HepG2 (cell line): ENCODE data around the gene VAT1L. TPM values are rescaled to one million over a fixed set of nuclear protein-coding genes. Genes with fewer than 3 reads are reported as not detected.

ENCODE experiments used
- ATAC-seq: fragments of 200-7000 bp; cut with Tn5 transposase; 3 replicates; pipeline ENCODE4 v1.9.1; 2020; ENCODE audit warnings: mild to moderate bottlenecking, moderate library complexity
- BruUV-seq: library from RNA; stranded (reverse); fragments of 400-500 nt; replicated peaks from 2 replicates; lab custom pipeline; 2021; lab: Mats Ljungman, UMichigan
- CTCF ChIA-PET: fragments of 300-600 bp; formaldehyde crosslinking; extraction: SDS; loops from one replicate; lab custom pipeline; 2021; ENCODE audit warnings: low total read pairs, inconsistent platforms, low intra/inter-chr PET ratio; lab: Yijun Ruan, JAX
- POLR2A ChIA-PET: fragments of 350-600 bp; sonication (Branson Sonifier 250); formaldehyde crosslinking; loops from one replicate; lab custom pipeline; 2020; ENCODE audit warnings: antibody characterized with exemption, inconsistent platforms; lab: Yijun Ruan, JAX
- DNase-seq: peaks from one replicate; pipeline ENCODE4 v3.0.0-alpha.2; 2015; ENCODE audit warnings: low spot score
- FAIRE-seq: peaks from 3 replicates; lab custom pipeline; 2011; peaks lifted over from hg19 to GRCh38; lab: Jason Lieb, UNC
- H2AFZ ChIP-seq: one replicate; pipeline ENCODE4 v1.6.1; 2011; ENCODE audit warnings: low read length, inconsistent platforms
- H3K27ac ChIP-seq: fragments of 300-600 bp; 3 replicates; pipeline ENCODE4 v1.8.0; 2011; ENCODE audit warnings: mixed run types, mild to moderate bottlenecking, mixed read lengths, low read length, inconsistent platforms; ENCODE audit not compliant: insufficient read depth; ENCODE audit errors: extremely low read length
- H3K27me3 ChIP-seq, 2 experiments: fragments of 200-600 bp in 1 of 2; 2 replicates in 1 of 2; 3 replicates in 1 of 2; pipeline versions ENCODE4 v1.6.0 to v1.8.0; 2011; ENCODE audit warnings: low read length in 2 of 2, mild to moderate bottlenecking in 2 of 2, moderate library complexity in 2 of 2, inconsistent platforms in 1 of 2; ENCODE audit not compliant: insufficient read depth in 2 of 2, control insufficient read depth in 1 of 2
- H3K36me3 ChIP-seq, 2 experiments: fragments of 200-600 bp in 1 of 2; replicated peaks in 1 of 2; 2 replicates in 1 of 2; 3 replicates in 1 of 2; pipeline versions ENCODE4 v1.5.1 to v1.8.0; 2011; ENCODE audit warnings: low read length in 2 of 2, inconsistent platforms in 1 of 2; ENCODE audit not compliant: insufficient read depth in 2 of 2, control insufficient read depth in 1 of 2
- H3K4me1 ChIP-seq: 2 replicates; pipeline ENCODE4 v1.5.1; 2012; ENCODE audit warnings: low read length, inconsistent platforms; ENCODE audit not compliant: insufficient read depth
- H3K4me2 ChIP-seq: 2 replicates; pipeline ENCODE4 v1.6.0; 2011; ENCODE audit warnings: low read depth, low read length, inconsistent platforms
- H3K4me3 ChIP-seq, 3 experiments: fragments of 200-600 bp in 1 of 3; sonication (generic), shearing (Covaris generic) in 1 of 3; replicated peaks in 1 of 3; 2 replicates each; pipeline ENCODE4 v1.5.1; 2011 to 2016; ENCODE audit warnings: low read length in 3 of 3, inconsistent platforms in 2 of 3, low read depth in 2 of 3, mild to moderate bottlenecking in 2 of 3, control low read depth in 1 of 3, mixed read lengths in 1 of 3; ENCODE audit not compliant: insufficient read depth in 1 of 3
- H3K79me2 ChIP-seq: one replicate; pipeline ENCODE4 v1.6.1; 2011; ENCODE audit warnings: low read length, inconsistent platforms; ENCODE audit not compliant: insufficient read depth
- H3K9ac ChIP-seq: 2 replicates; pipeline ENCODE4 v1.6.0; 2011; ENCODE audit warnings: mild to moderate bottlenecking, low read depth, low read length, inconsistent platforms; ENCODE audit not compliant: insufficient read depth
- H3K9me3 ChIP-seq: 2 replicates; pipeline ENCODE4 v1.5.1; 2012; ENCODE audit warnings: mild to moderate bottlenecking, low read length
- H4K20me1 ChIP-seq: 2 replicates; pipeline ENCODE4 v1.6.0; 2011; ENCODE audit warnings: inconsistent platforms, mild to moderate bottlenecking, low read length, moderate library complexity; ENCODE audit not compliant: insufficient read depth
- EP300 ChIP-seq, 3 experiments: sonication (generic) in 1 of 3; formaldehyde crosslinking in 1 of 3; IDR thresholded peaks; 2 replicates each; pipeline versions ENCODE4 v1.5.1 to v1.6.1; 2011 to 2020; ENCODE audit warnings: low read depth in 2 of 3, low read length in 2 of 3, borderline replicate concordance in 1 of 3, improper control_type of control experiment in 1 of 3, mild to moderate bottlenecking in 1 of 3, missing genetic modification reagents in 1 of 3, moderate library complexity in 1 of 3
- GABPA ChIP-seq, 2 experiments: IDR thresholded peaks; 2 replicates each; pipeline ENCODE4 v1.6.1; 2011 to 2016; ENCODE audit warnings: low read depth in 2 of 2, low read length in 1 of 2, missing biosample characterization in 1 of 2, missing genetic modification characterization in 1 of 2
- KAT2B ChIP-seq: fragments of 150-350 bp; IDR thresholded peaks from 2 replicates; pipeline ENCODE4 v1.6.1; 2014; ENCODE audit warnings: low read depth, low read length, borderline replicate concordance
- MTA1 ChIP-seq: sonication (generic); formaldehyde crosslinking; IDR thresholded peaks from 2 replicates; pipeline ENCODE4 v1.4.0; 2020; ENCODE audit warnings: missing genetic modification reagents, mild to moderate bottlenecking, borderline replicate concordance
- MTA3 ChIP-seq: sonication (generic); formaldehyde crosslinking; IDR thresholded peaks from 2 replicates; pipeline ENCODE4 v1.4.0; 2020; ENCODE audit warnings: missing genetic modification reagents
- NCOR1 ChIP-seq: fragments of 200-600 bp; sonication (generic); IDR thresholded peaks from 2 replicates; pipeline ENCODE4 v1.7.0; 2017; ENCODE audit warnings: antibody characterized with exemption, low read length, borderline replicate concordance
- PHF5A ChIP-seq: IDR thresholded peaks from one replicate; pipeline ENCODE4 v1.6.1; 2018; ENCODE audit warnings: low read depth, missing genetic modification reagents; ENCODE audit not compliant: unreplicated experiment
- RARA ChIP-seq: IDR thresholded peaks from 2 replicates; pipeline ENCODE4 v1.6.1; 2016; ENCODE audit warnings: missing genetic modification reagents, missing compliant biosample characterization
- TAF15 ChIP-seq: fragments of 200-400 bp; formaldehyde crosslinking; IDR thresholded peaks from one replicate; pipeline ENCODE4 v1.6.1; 2018; ENCODE audit warnings: mild to moderate bottlenecking, low read depth, low read length; ENCODE audit not compliant: poor library complexity, severe bottlenecking
- TBL1XR1 ChIP-seq: fragments of 150-350 bp; IDR thresholded peaks from 2 replicates; pipeline ENCODE4 v1.6.1; 2014; ENCODE audit warnings: borderline replicate concordance, low read length; ENCODE audit not compliant: partially characterized antibody
- YEATS4 ChIP-seq: sonication (generic); formaldehyde crosslinking; IDR thresholded peaks from 2 replicates; pipeline ENCODE4 v1.4.0; 2020; ENCODE audit warnings: missing genetic modification reagents, borderline replicate concordance
- ZC3H13 ChIP-seq: sonication (generic); formaldehyde crosslinking; IDR thresholded peaks from 2 replicates; pipeline ENCODE4 v1.8.1; 2023; ENCODE audit warnings: mild to moderate bottlenecking, missing genetic modification reagents, moderate library complexity
- ZMYM4 ChIP-seq: sonication (generic); formaldehyde crosslinking; IDR thresholded peaks from 2 replicates; pipeline ENCODE4 v1.8.1; 2023; ENCODE audit warnings: mild to moderate bottlenecking, missing genetic modification reagents
- ZNF652 ChIP-seq: IDR thresholded peaks from 2 replicates; pipeline ENCODE4 v1.6.1; 2016; ENCODE audit warnings: low read depth, borderline replicate concordance
- ZNF678 ChIP-seq: sonication (generic); formaldehyde crosslinking; IDR thresholded peaks from 2 replicates; pipeline ENCODE4 v1.4.0; 2020; ENCODE audit warnings: mild to moderate bottlenecking, missing genetic modification reagents
- ZNF768 ChIP-seq: sonication (generic); formaldehyde crosslinking; IDR thresholded peaks from 2 replicates; pipeline ENCODE4 v1.4.0; 2020; ENCODE audit warnings: missing genetic modification reagents
- ZNF792 ChIP-seq: IDR thresholded peaks from 2 replicates; pipeline ENCODE4 v1.6.1; 2016
- WGBS: methylation state at CpG from one replicate; pipeline ENCODE4 v1.1.6; 2017; ENCODE audit warnings: low lambda C conversion rate; 5-methylcytosine and 5-hydroxymethylcytosine counted together
- in situ Hi-C: cut with HindIII; loops from 2 replicates; pipeline ENCODE4 v1.10.0; 2017; ENCODE audit warnings: low pct_unique_long_range_greater_than_20kb; ENCODE audit not compliant: extremely low pct_ligation_motif_present
- intact Hi-C: fragments of 100-400 bp; cut with micrococcal nuclease; formaldehyde crosslinking; loops from one replicate; pipeline ENCODE4 v1.10.0; 2022; ENCODE audit not compliant: unreplicated experiment
- polyA plus RNA-seq, 8 experiments: library from polyadenylated mRNA; depleted of rRNA in 3 of 8; stranded (reverse) in 7 of 8; unstranded in 1 of 8; fragments of >200 nt; fragmentation: Illumina TruSeq in 4 of 8; extraction: Trizol in 4 of 8; gene quantifications; 2 replicates each; pipeline versions ENCODE4 v1.2.1 to v1.2.3, GENCODE V29; 2011 to 2016; ENCODE audit warnings: low read depth in 4 of 8, missing spikeins in 1 of 8, mixed read lengths in 1 of 8; ENCODE audit not compliant: insufficient read depth in 1 of 8
- total RNA-seq, 5 experiments: library from RNA; depleted of rRNA; stranded (reverse); fragments of >200 nt; fragmentation: Illumina TruSeq; extraction: Trizol; gene quantifications; 2 replicates each; pipeline ENCODE4 v1.2.3, GENCODE V29; 2016; ENCODE audit warnings: low read depth in 1 of 5
- TF ChIP-seq, protein P1 (sequence below): sonication (generic); formaldehyde crosslinking; IDR thresholded peaks from 2 replicates; pipeline ENCODE4 v1.8.0; 2022; ENCODE audit warnings: mild to moderate bottlenecking, missing genetic modification reagents, moderate library complexity
- TF ChIP-seq, protein P2 (sequence below): IDR thresholded peaks from 2 replicates; pipeline ENCODE4 v1.6.1; 2016; ENCODE audit warnings: low read depth, borderline replicate concordance

The VAT1L gene
- total and polyA plus RNA-seq, 2 of the 13 experiments (the other 11 are each of a cell fraction or from before 2014, with no cell fraction given), result not detected

DNA sequence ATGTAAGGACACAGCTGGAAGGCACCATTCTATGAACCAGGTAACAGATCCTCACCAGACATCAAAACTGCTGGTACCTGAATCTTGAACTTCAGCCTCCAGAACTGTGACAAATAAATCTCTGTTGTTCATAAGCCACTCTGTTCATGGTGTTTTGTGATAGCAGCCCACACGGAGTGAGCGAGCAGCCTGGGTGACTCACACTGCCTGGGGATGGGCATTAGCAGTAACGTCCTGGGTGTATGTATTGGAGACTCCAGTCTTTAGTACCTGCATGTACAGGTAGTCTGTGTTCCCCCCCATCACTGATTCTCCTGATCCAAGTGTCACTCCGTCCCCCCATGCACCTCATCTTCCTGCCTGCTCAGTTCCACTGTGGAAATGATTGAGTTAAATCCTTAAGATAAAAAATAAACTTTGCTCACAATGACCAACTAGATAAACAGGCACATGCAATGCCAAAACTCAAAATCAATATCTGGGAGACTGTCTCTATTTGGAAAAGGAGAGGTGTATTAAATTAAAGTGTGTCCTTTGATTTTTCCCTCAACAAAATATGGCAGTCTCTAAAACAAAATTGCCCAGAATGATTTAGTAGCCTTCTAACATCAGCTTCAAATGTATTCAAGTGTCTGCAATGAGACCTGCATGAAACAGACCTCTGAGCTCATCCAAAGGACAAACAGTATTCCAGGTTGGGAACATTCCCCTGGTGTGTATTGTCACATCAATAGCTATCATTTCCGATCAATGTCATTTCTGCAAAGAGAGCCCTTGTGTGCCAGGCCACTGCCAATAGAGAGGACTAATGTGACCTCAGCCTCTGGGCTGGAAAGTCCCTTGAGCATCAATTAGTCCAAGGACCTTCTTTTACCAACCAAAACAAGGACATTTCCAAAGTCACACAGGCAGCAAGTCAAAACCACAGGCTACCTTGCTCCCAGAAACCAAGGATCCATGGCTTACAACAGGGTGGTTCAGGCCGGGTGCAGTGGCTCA lies 12.2 kb upstream of the VAT1L start:
- in situ Hi-C loops, result loop anchor here (5.0 to 25.0 kb wide), 2 partner anchors 99 to 186 kb away; no protein-coding TSS in a partner anchor
- FAIRE-seq (no peak), DNase-seq (peak; percentile 39), ATAC-seq (peak; percentile 87)
- intact Hi-C loops, result loop anchor here (1.0 to 2.0 kb wide), 2 partner anchors 27 to 54 kb away; partner anchors contain the start of gene NUDT7
- Histone ChIP-seq H3K79me2 (no peaks in the 10 kb centered on the region), H3K4me1 (peaks cover 46% of the 10 kb centered on the region), H4K20me1 (no peaks in the 10 kb centered on the region), H3K27me3 (no peaks in the 10 kb centered on the region), H3K9me3 (no peaks in the 10 kb centered on the region), H3K36me3 (no peaks in the 10 kb centered on the region), H3K9ac (no peak overlapping the region), H3K27ac (peak overlapping the region; percentile 48), H3K4me3 (no peak overlapping the region), H2AFZ (no peak overlapping the region), H3K4me2 (peak overlapping the region; percentile 5)
- CTCF ChIA-PET, result no interaction called here
- WGBS, result 7% methylated on average over 6 of the region's 6 CpGs
- BruUV-seq, result no TSS peak
- POLR2A ChIA-PET, result interaction anchor here (2.4 kb wide), 1 partner anchor 54 kb away, joined by 10 read pairs; the partner anchor contains the start of gene NUDT7
- TF ChIP-seq, protein P1, sequence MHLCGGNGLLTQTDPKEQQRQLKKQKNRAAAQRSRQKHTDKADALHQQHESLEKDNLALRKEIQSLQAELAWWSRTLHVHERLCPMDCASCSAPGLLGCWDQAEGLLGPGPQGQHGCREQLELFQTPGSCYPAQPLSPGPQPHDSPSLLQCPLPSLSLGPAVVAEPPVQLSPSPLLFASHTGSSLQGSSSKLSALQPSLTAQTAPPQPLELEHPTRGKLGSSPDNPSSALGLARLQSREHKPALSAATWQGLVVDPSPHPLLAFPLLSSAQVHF, result no peak
- TF ChIP-seq MTA1 (CRISPR knock-in tag), result no peak
- peak; percentile 61; the same call in 1 of the 2 replicates for TF ChIP-seq ZMYM4 (CRISPR knock-in tag)
- peak; percentile 52; the same call in 1 of the 2 replicates for TF ChIP-seq KAT2B
- no peak for TF ChIP-seq TAF15
- no peak for TF ChIP-seq GABPA (IDR thresholded peaks at IDR 0.05; ENCODE audit: low read depth, low read length)
- TF ChIP-seq GABPA (CRISPR knock-in tag; IDR thresholded peaks at IDR 0.05; ENCODE audit: low read depth), result no peak
- TF ChIP-seq ZC3H13 (CRISPR knock-in tag), result no peak
- TF ChIP-seq PHF5A, result no peak
- TF ChIP-seq TBL1XR1, result no peak
- TF ChIP-seq ZNF768 (CRISPR knock-in tag), result no peak
- peak; percentile 25; the same call in 1 of the 2 replicates for TF ChIP-seq NCOR1
- peak; percentile 81 for TF ChIP-seq ZNF652 (CRISPR knock-in tag)
- TF ChIP-seq EP300 (IDR thresholded peaks at IDR 0.05; ENCODE audit: low read depth in 2 of 2, low read length in 2 of 2), result peak in 1 of 2 experiments; percentile 55; a peak in 1 of 4 replicates
- no peak for TF ChIP-seq EP300 (CRISPR knock-in tag; IDR thresholded peaks at IDR 0.05; ENCODE audit: borderline replicate concordance)
- TF ChIP-seq ZNF678 (CRISPR knock-in tag), result 0 out of 2 replicates have a peak, but pooled peaks have one; percentile 47
- no peak for TF ChIP-seq YEATS4 (CRISPR knock-in tag)
- no peak for TF ChIP-seq RARA (CRISPR knock-in tag)
- no peak for TF ChIP-seq ZNF792
- TF ChIP-seq MTA3 (CRISPR knock-in tag), result no peak
- TF ChIP-seq, protein P2, sequence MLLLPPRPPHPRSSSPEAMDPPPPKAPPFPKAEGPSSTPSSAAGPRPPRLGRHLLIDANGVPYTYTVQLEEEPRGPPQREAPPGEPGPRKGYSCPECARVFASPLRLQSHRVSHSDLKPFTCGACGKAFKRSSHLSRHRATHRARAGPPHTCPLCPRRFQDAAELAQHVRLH, result no peak
